HK-2 (cell line): Measurements from ENCODE around the gene ST3GAL3.

Source experiments
- DNase-seq: peaks from one replicate; pipeline ENCODE4 v3.0.0-alpha.2; 2018; ENCODE audit not compliant: unreplicated experiment

Gene ST3GAL3

GRCh38 chr1:43938892-43939587 is 231.7 kb downstream of the ST3GAL3 start:
- no peak for DNase-seq

- no peak for DNase-seq
These were observed 235.1 kb downstream of the ST3GAL3 start for GRCh38 chr1:43942411-43942810.

GRCh38 chr1:43944860-43945259 is 237.5 kb downstream of the ST3GAL3 start:
- no peak for DNase-seq

GRCh38 chr1:43945674-43946235 is 238.4 kb downstream of the ST3GAL3 start:
- no peak for DNase-seq

- DNase-seq: peak; percentile 97
These were observed 239.1 kb downstream of the ST3GAL3 start, which contains the start of gene IPO13 for GRCh38 chr1:43946236-43947060. Gene IPO13, plus strand, starts transcription at chr1:43946950. Its CDS starts 651 bp downstream, at chr1:43947601.

- no peak for DNase-seq
These were observed 239.9 kb downstream of the ST3GAL3 start for GRCh38 chr1:43947061-43947873.

GRCh38 chr1:43947874-43948437 is 240.6 kb downstream of the ST3GAL3 start:
- no peak for DNase-seq

- no peak for DNase-seq
These were observed 242.3 kb downstream of the ST3GAL3 start for GRCh38 chr1:43949678-43950077.

GRCh38 chr1:43951021-43951985 is 244.0 kb downstream of the ST3GAL3 start:
- no peak for DNase-seq

GRCh38 chr1:43952731-43953346 is 245.5 kb downstream of the ST3GAL3 start:
- DNase-seq: no peak

GRCh38 chr1:43953361-43953760 is 246.0 kb downstream of the ST3GAL3 start:
- DNase-seq: no peak

GRCh38 chr1:43954036-43954435 is 246.7 kb downstream of the ST3GAL3 start:
- no peak for DNase-seq

GRCh38 chr1:43956234-43956633 is 248.9 kb downstream of the ST3GAL3 start:
- no peak for DNase-seq

GRCh38 chr1:43957407-43958040 is 250.2 kb downstream of the ST3GAL3 start:
- no peak for DNase-seq

- no peak for DNase-seq
These were observed 251.3 kb downstream of the ST3GAL3 start for GRCh38 chr1:43958351-43959255.

- no peak for DNase-seq
These were observed 253.5 kb downstream of the ST3GAL3 start for GRCh38 chr1:43960798-43961197.

- no peak for DNase-seq
These were observed 254.4 kb downstream of the ST3GAL3 start for GRCh38 chr1:43961692-43962091.

GRCh38 chr1:43962324-43962723 is 255.0 kb downstream of the ST3GAL3 start:
- no peak for DNase-seq
